H1 (cell line): ENCODE results near the gene RAMP1. TPM values are rescaled to one million over a fixed set of nuclear protein-coding genes. Genes with fewer than 3 reads are reported as not detected.

Experiments
- CTCF ChIA-PET: fragments of 300-600 bp; sonication (Branson Sonifier 250); formaldehyde crosslinking; loops from one replicate; lab custom pipeline; 2021; ENCODE audit not compliant: partially characterized antibody; lab: Charles Lee
- POLR2A ChIA-PET: fragments of 300-600 bp; sonication (Branson Sonifier 250); formaldehyde crosslinking; loops from one replicate; lab custom pipeline; 2021; ENCODE audit warnings: inconsistent platforms; ENCODE audit not compliant: partially characterized antibody; lab: Charles Lee
- DNase-seq, 2 experiments: peaks; one replicate each; pipeline versions ENCODE4 v3.0.0 to v3.0.0-alpha.2; 2010 to 2022; ENCODE audit warnings: low spot score in 2 of 2, low read depth in 1 of 2, mixed read lengths in 1 of 2
- FAIRE-seq: peaks from 2 replicates; lab custom pipeline; 2011; peaks lifted over from hg19 to GRCh38; lab: Jason Lieb, UNC
- H2AFZ ChIP-seq: 2 replicates; pipeline ENCODE4 v1.8.1; 2012; ENCODE audit warnings: low read length, inconsistent platforms
- H2AK5ac ChIP-seq: 2 replicates; pipeline ENCODE4 v1.6.1; 2013; ENCODE audit warnings: low read depth, low read length
- H2BK120ac ChIP-seq: replicated peaks from 2 replicates; pipeline ENCODE3; 2013; ENCODE audit warnings: low read depth, low read length, inconsistent platforms
- H2BK12ac ChIP-seq: 2 replicates; pipeline ENCODE4 v1.6.1; 2013; ENCODE audit warnings: low read depth, low read length
- H2BK15ac ChIP-seq: 2 replicates; pipeline ENCODE4 v1.6.1; 2013; ENCODE audit warnings: low read length
- H2BK20ac ChIP-seq: 2 replicates; pipeline ENCODE4 v1.6.1; 2013; ENCODE audit warnings: low read length
- H2BK5ac ChIP-seq: 2 replicates; pipeline ENCODE4 v1.6.1; 2013; ENCODE audit warnings: low read depth, low read length
- H3K14ac ChIP-seq: 2 replicates; pipeline ENCODE4 v1.6.1; 2013; ENCODE audit warnings: inconsistent platforms; ENCODE audit not compliant: insufficient read length
- H3K18ac ChIP-seq: 2 replicates; pipeline ENCODE4 v1.6.1; 2013; ENCODE audit warnings: low read length; ENCODE audit errors: extremely low read depth
- H3K23ac ChIP-seq: 2 replicates; pipeline ENCODE4 v1.6.1; 2013; ENCODE audit warnings: inconsistent platforms; ENCODE audit not compliant: insufficient read length
- H3K23me2 ChIP-seq: 2 replicates; pipeline ENCODE4 v1.6.1; 2013; ENCODE audit warnings: low read depth, low read length
- H3K27ac ChIP-seq: 2 replicates; pipeline ENCODE4 v1.6.1; 2011; ENCODE audit warnings: low read depth, low read length, inconsistent platforms
- H3K27me3 ChIP-seq, 4 experiments: replicated peaks in 1 of 4; 1 replicate in 1 of 4; 2 replicates in 3 of 4; pipeline versions ENCODE4 v1.6.1 to v1.8.1; 2011 to 2013; ENCODE audit warnings: low read length in 3 of 4, mild to moderate bottlenecking in 3 of 4, inconsistent platforms in 2 of 4, mixed read lengths in 2 of 4, moderate library complexity in 1 of 4; ENCODE audit not compliant: control insufficient read depth in 3 of 4, insufficient read depth in 3 of 4; ENCODE audit errors: extremely low read depth in 1 of 4
- H3K36me3 ChIP-seq, 4 experiments: 2 replicates each; pipeline versions ENCODE4 v1.6.1 to v1.8.1; 2011 to 2013; ENCODE audit warnings: mild to moderate bottlenecking in 4 of 4, low read length in 3 of 4, moderate library complexity in 2 of 4, control low read depth in 1 of 4, inconsistent platforms in 1 of 4; ENCODE audit not compliant: insufficient read depth in 4 of 4, control insufficient read depth in 2 of 4
- H3K4ac ChIP-seq: replicated peaks from 2 replicates; pipeline ENCODE3; 2013; ENCODE audit warnings: low read length, low read depth, mixed read lengths, inconsistent platforms; ENCODE audit not compliant: insufficient read length
- H3K4me1 ChIP-seq, 4 experiments: replicated peaks in 1 of 4; 1 replicate in 1 of 4; 2 replicates in 3 of 4; pipeline versions ENCODE4 v1.6.1 to v1.8.1; 2011 to 2013; ENCODE audit warnings: low read length in 3 of 4, inconsistent platforms in 2 of 4, mixed read lengths in 1 of 4; ENCODE audit not compliant: insufficient read depth in 4 of 4, control insufficient read depth in 3 of 4
- H3K4me2 ChIP-seq, 2 experiments: 2 replicates each; pipeline versions ENCODE4 v1.6.1 to v1.8.1; 2011 to 2013; ENCODE audit warnings: low read depth in 2 of 2, low read length in 2 of 2, control low read depth in 1 of 2, inconsistent platforms in 1 of 2, mild to moderate bottlenecking in 1 of 2; ENCODE audit not compliant: insufficient read depth in 1 of 2
- H3K4me3 ChIP-seq, 4 experiments: fragments of 200-600, 300-600 bp in 1 of 4; sonication (generic), shearing (Covaris generic), sonication (Bioruptor Twin) in 1 of 4; 2 replicates each; pipeline versions ENCODE4 v1.5.1 to v1.8.1; 2011 to 2016; ENCODE audit warnings: low read length in 4 of 4, low read depth in 3 of 4, control low read depth in 2 of 4, inconsistent platforms in 2 of 4, mild to moderate bottlenecking in 2 of 4, mixed read lengths in 1 of 4, moderate library complexity in 1 of 4; ENCODE audit not compliant: insufficient read depth in 2 of 4; ENCODE audit errors: extremely low read depth in 1 of 4
- H3K56ac ChIP-seq: replicated peaks from 2 replicates; pipeline ENCODE3; 2013; ENCODE audit warnings: low read depth, mild to moderate bottlenecking, mixed read lengths, low read length, inconsistent platforms; ENCODE audit not compliant: insufficient read length
- H3K79me1 ChIP-seq: 2 replicates; pipeline ENCODE4 v1.6.1; 2013; ENCODE audit warnings: low read depth, low read length, control low read depth
- H3K79me2 ChIP-seq, 2 experiments: 2 replicates each; pipeline versions ENCODE4 v1.6.1 to v1.8.1; 2012 to 2013; ENCODE audit warnings: low read length in 2 of 2, mild to moderate bottlenecking in 2 of 2, inconsistent platforms in 1 of 2; ENCODE audit not compliant: insufficient read depth in 2 of 2, control insufficient read depth in 1 of 2
- H3K9ac ChIP-seq, 4 experiments: replicated peaks in 1 of 4; 1 replicate in 1 of 4; 2 replicates in 3 of 4; pipeline versions ENCODE4 v1.6.1 to v1.8.1; 2011 to 2013; ENCODE audit warnings: low read depth in 3 of 4, low read length in 3 of 4, control low read depth in 2 of 4, mild to moderate bottlenecking in 2 of 4, moderate library complexity in 2 of 4, inconsistent platforms in 1 of 4; ENCODE audit errors: extremely low read depth in 1 of 4
- H3K9me3 ChIP-seq, 2 experiments: 2 replicates each; pipeline versions ENCODE4 v1.6.1 to v1.8.1; 2012 to 2013; ENCODE audit warnings: mild to moderate bottlenecking in 2 of 2, moderate library complexity in 2 of 2, control low read depth in 1 of 2, inconsistent platforms in 1 of 2, low read depth in 1 of 2, low read length in 1 of 2, mixed read lengths in 1 of 2; ENCODE audit not compliant: insufficient read depth in 2 of 2
- H4K20me1 ChIP-seq, 2 experiments: replicated peaks in 1 of 2; 2 replicates each; pipeline versions ENCODE3 to v1.8.1; 2011 to 2013; ENCODE audit warnings: inconsistent platforms in 2 of 2, low read length in 2 of 2, mild to moderate bottlenecking in 1 of 2; ENCODE audit not compliant: insufficient read depth in 2 of 2, control insufficient read depth in 1 of 2
- H4K5ac ChIP-seq: 2 replicates; pipeline ENCODE4 v1.6.1; 2013; ENCODE audit warnings: low read length, low read depth, mixed read lengths, inconsistent platforms; ENCODE audit not compliant: insufficient read length
- H4K8ac ChIP-seq: 2 replicates; pipeline ENCODE4 v1.8.0; 2013; ENCODE audit warnings: mild to moderate bottlenecking, moderate library complexity, low read length, inconsistent platforms; ENCODE audit not compliant: insufficient read depth; ENCODE audit errors: extremely low read depth
- H4K91ac ChIP-seq: replicated peaks from 2 replicates; pipeline ENCODE3; 2013; ENCODE audit warnings: low read length, mixed read lengths, inconsistent platforms; ENCODE audit not compliant: insufficient read length
- HDAC2 ChIP-seq, 2 experiments: fragments of 300-600 bp in 1 of 2; sonication (generic) in 1 of 2; IDR thresholded peaks; 2 replicates each; pipeline ENCODE4 v1.6.1; 2011 to 2012; ENCODE audit warnings: low read depth in 2 of 2, low read length in 2 of 2, mild to moderate bottlenecking in 2 of 2, moderate library complexity in 2 of 2, borderline replicate concordance in 1 of 2, inconsistent platforms in 1 of 2
- KDM5A ChIP-seq: fragments of 200-600 bp; IDR thresholded peaks from 2 replicates; pipeline ENCODE4 v1.7.1; 2012; ENCODE audit warnings: mild to moderate bottlenecking, low read length, inconsistent platforms, mixed read lengths
- NANOG ChIP-seq: IDR thresholded peaks from 2 replicates; pipeline ENCODE4 v1.6.1; 2011; ENCODE audit warnings: low read length, low read depth, mild to moderate bottlenecking, inconsistent platforms; ENCODE audit not compliant: insufficient read depth, poor library complexity, severe bottlenecking
- RAD21 ChIP-seq, 2 experiments: IDR thresholded peaks in 1 of 2; conservative IDR thresholded peaks in 1 of 2; 2 replicates each; pipeline ENCODE4 v1.6.1; 2011; ENCODE audit warnings: low read depth in 2 of 2, low read length in 2 of 2, improper control_type of control experiment in 1 of 2, inconsistent platforms in 1 of 2, mild to moderate bottlenecking in 1 of 2, moderate library complexity in 1 of 2
- TAF1 ChIP-seq: IDR thresholded peaks from 2 replicates; pipeline ENCODE4 v1.6.1; 2011; ENCODE audit warnings: mild to moderate bottlenecking, low read depth, low read length
- TAF7 ChIP-seq: optimal IDR thresholded peaks from 2 replicates; pipeline ENCODE3; 2011; ENCODE audit warnings: low read depth, mild to moderate bottlenecking, inconsistent platforms, low read length, moderate library complexity, borderline replicate concordance
- WGBS, 2 experiments: shearing (Covaris generic) in 1 of 2; methylation state at CpG; one replicate each; pipeline versions ENCODE4 v1.1.6 to v1.1.7; 2013 to 2015; ENCODE audit warnings: low lambda C conversion rate in 2 of 2, mixed read lengths in 2 of 2, inconsistent platforms in 1 of 2, low coverage in 1 of 2, missing lambda C conversion rate in 1 of 2; ENCODE audit not compliant: insufficient replicate concordance in 2 of 2, insufficient coverage in 1 of 2, insufficient read length in 1 of 2; ENCODE audit errors: extremely low coverage in 1 of 2, missing lambda C conversion rate in 1 of 2; 5-methylcytosine and 5-hydroxymethylcytosine counted together
- polyA plus RNA-seq, 7 experiments: library from polyadenylated mRNA; depleted of rRNA in 3 of 7; stranded (reverse) in 5 of 7; unstranded in 2 of 7; fragments of >200 nt in 5 of 7; fragments of 200-250 nt in 2 of 7; gene quantifications; 1 replicate in 5 of 7; 2 replicates in 1 of 7; 4 replicates in 1 of 7; pipeline versions ENCODE4 v1.2.1 to v1.2.3, GENCODE V29; 2011 to 2013; ENCODE audit warnings: missing spikeins in 2 of 7, mixed read lengths in 2 of 7
- total RNA-seq: library from RNA; stranded (reverse); fragmentation: NEBNext Ultra II Directional; extraction: Animal tissue kit (Norgen Biotek cat#: 25700); gene quantifications from 2 replicates; pipeline ENCODE4 v1.2.1, GENCODE V29; 2021

Gene RAMP1
- total and polyA plus RNA-seq, 2 of the 8 experiments (the other 6 are each of a cell fraction or from before 2014, with no cell fraction given), result 0.65 to 4.3 TPM

- DNase-seq (no peak), FAIRE-seq (no peak)
- no peak overlapping the region for H4K5ac ChIP-seq
- H2AK5ac ChIP-seq, result no peak overlapping the region
- no peak overlapping the region for H2BK20ac ChIP-seq
- H2BK15ac ChIP-seq, result no peak overlapping the region
- no peak overlapping the region for H3K18ac ChIP-seq
- H3K23ac ChIP-seq, result no peak overlapping the region
- peaks cover 11 to 19% of the 10 kb centered on the region in 2 experiments for H3K9me3 ChIP-seq
- H3K4ac ChIP-seq, result no peak overlapping the region
- no peak overlapping the region for H2BK120ac ChIP-seq
- no peak overlapping the region for H3K4me2 ChIP-seq
- no peak overlapping the region for H2AFZ ChIP-seq
- H2BK12ac ChIP-seq, result no peak overlapping the region
- no peaks in the 10 kb centered on the region for H3K36me3 ChIP-seq
- H3K14ac ChIP-seq, result no peak overlapping the region
- H3K23me2 ChIP-seq, result peaks cover 1% of the 10 kb centered on the region; the same call in 1 of the 2 replicates
- no peak overlapping the region for H3K4me3 ChIP-seq
- CTCF ChIA-PET, result interaction anchor here (0.8 to 1.7 kb wide), 2 partner anchors 18 to 220 kb away, joined by 3 read pairs; no protein-coding TSS in a partner anchor
- no peak overlapping the region for H4K8ac ChIP-seq
- POLR2A ChIA-PET, result no interaction called here
- H2BK5ac ChIP-seq, result no peak overlapping the region
- H3K27me3 ChIP-seq, result no peaks in the 10 kb centered on the region; a peak in 1 of 7 replicates
- H3K79me2 ChIP-seq, result no peaks in the 10 kb centered on the region
- 91% methylated on average over 15 of the region's 15 CpGs; no CpG with 5 or more reads in 1 of the 2 experiments for WGBS, 2 experiments
- no peak overlapping the region for H3K27ac ChIP-seq
- no peaks in the 10 kb centered on the region for H4K20me1 ChIP-seq
- TF ChIP-seq KDM5A, result no peak
- TF ChIP-seq RAD21 (IDR thresholded peaks at IDR 0.05 in 1 of 2, conservative IDR thresholded peaks at IDR 0.05 in 1 of 2; ENCODE audit: low read depth in 2 of 2, low read length in 2 of 2), result no peak
- TF ChIP-seq TAF7, result no peak
- no peak for TF ChIP-seq HDAC2 (IDR thresholded peaks at IDR 0.05; ENCODE audit: borderline replicate concordance in 1 of 2, low read depth in 2 of 2, low read length in 2 of 2)
- TF ChIP-seq TAF1, result no peak
- no peak for TF ChIP-seq NANOG
- H3K9ac ChIP-seq, result no peak overlapping the region
- H3K56ac ChIP-seq, result no peak overlapping the region
- no peaks in the 10 kb centered on the region; the same call in 1 of the 2 replicates for H3K79me1 ChIP-seq
- no peaks in the 10 kb centered on the region for H3K4me1 ChIP-seq
- H4K91ac ChIP-seq, result no peak overlapping the region
These were observed 45.6 kb downstream of the RAMP1 start for GRCh38 chr2:237904831-237905599.
